Myocyte (in vitro differentiated cells): ENCODE data around the gene EGR1. TPM values are rescaled to one million over a fixed set of nuclear protein-coding genes. Genes with fewer than 3 reads are reported as not detected.
"Not testable (repeated sequence)": the region's sequence is repeated elsewhere in the genome, so short reads cannot be mapped to it uniquely, and the experiment has no call there.

Experiments
- DNase-seq: peaks from one replicate; pipeline ENCODE4 v3.0.0-alpha.2; 2012; ENCODE audit warnings: low read depth
- total RNA-seq: library from RNA; depleted of rRNA; stranded (reverse); fragments of >200 nt; gene quantifications from 2 replicates; pipeline ENCODE4 v1.2.3, GENCODE V29; 2014

EGR1 gene
- total RNA-seq, 1 donor from 2014 or later, result 6.2 TPM

- no peak for DNase-seq
Measured at GRCh38 chr5:138506370-138507306, 41.4 kb downstream of the EGR1 start.

GRCh38 chr5:138507485-138507884, 42.2 kb downstream of the EGR1 start:
- DNase-seq, result not testable (repeated sequence)

- DNase-seq, result peak; percentile 47
Measured at GRCh38 chr5:138508958-138509357, 43.7 kb downstream of the EGR1 start.

- DNase-seq, result no peak
Measured at GRCh38 chr5:138514021-138514420, 48.7 kb downstream of the EGR1 start.

- no peak for DNase-seq
Measured at GRCh38 chr5:138515556-138516245, 50.4 kb downstream of the EGR1 start.

GRCh38 chr5:138517437-138517836, 52.2 kb downstream of the EGR1 start:
- no peak for DNase-seq

Other genes with a start within 250 kb of the EGR1 start
- gene GFRA3, start 190.9 kb upstream of the EGR1 start, total RNA-seq, result not detected in 2 replicates
- 0.05 and 0.16 TPM in 2 replicates for gene CDC25C, start 133.7 kb upstream of the EGR1 start, total RNA-seq
- 35.2 and 38.7 TPM in 2 replicates for gene FAM53C, start 127.2 kb upstream of the EGR1 start, total RNA-seq
- gene KDM3B, start 112.8 kb upstream of the EGR1 start, total RNA-seq, result 33.3 and 41.4 TPM in 2 replicates
- gene REEP2, start 26.4 kb upstream of the EGR1 start, total RNA-seq, result 6.4 and 9.1 TPM in 2 replicates
- 115 and 121 TPM in 2 replicates for gene ETF1, start 77.8 kb downstream of the EGR1 start, total RNA-seq
- gene HSPA9, start 109.9 kb downstream of the EGR1 start, total RNA-seq, result 534 and 535 TPM in 2 replicates